Smooth muscle cell (in vitro differentiated cells): ENCODE measurements around the gene VCAN. TPM values are rescaled to one million over a fixed set of nuclear protein-coding genes. Genes with fewer than 3 reads are reported as not detected.
A peak's percentile ranks its signal among the peaks of the same experiment; 100 is the strongest.

Source experiments
- DNase-seq: peaks from one replicate; lab custom pipeline; 2025; ENCODE audit not compliant: unreplicated experiment; lab: John Stamatoyannopoulos, UW
- H2AFZ ChIP-seq: fragments of 200-600 bp; sonication (generic); 2 replicates; pipeline ENCODE4 v1.6.0; 2016; ENCODE audit warnings: antibody characterized with exemption, low read depth, mild to moderate bottlenecking
- H3F3A ChIP-seq: fragments of 200-600 bp; sonication (generic); 2 replicates; pipeline ENCODE4 v1.6.0; 2017; ENCODE audit warnings: antibody characterized with exemption, low read depth
- H3K27ac ChIP-seq: fragments of 200-600 bp; sonication (generic); 2 replicates; pipeline ENCODE4 v1.5.1; 2016; ENCODE audit warnings: low read depth, mild to moderate bottlenecking
- H3K27me3 ChIP-seq: fragments of 200-600 bp; sonication (generic); 2 replicates; pipeline ENCODE4 v1.6.1; 2016; ENCODE audit warnings: low read depth, mild to moderate bottlenecking
- H3K36me3 ChIP-seq: fragments of 200-600 bp; sonication (generic); 2 replicates; pipeline ENCODE4 v1.5.1; 2016; ENCODE audit warnings: low read depth
- H3K4me1 ChIP-seq: fragments of 200-600 bp; sonication (generic); 2 replicates; pipeline ENCODE4 v1.5.1; 2016; ENCODE audit warnings: low read depth
- H3K4me2 ChIP-seq: fragments of 200-600 bp; sonication (generic); 2 replicates; pipeline ENCODE4 v1.6.0; 2016; ENCODE audit warnings: mild to moderate bottlenecking
- H3K4me3 ChIP-seq: fragments of 200-600 bp; sonication (generic); 2 replicates; pipeline ENCODE4 v1.5.1; 2016; ENCODE audit warnings: mild to moderate bottlenecking
- H3K79me2 ChIP-seq: fragments of 200-600 bp; sonication (generic); 2 replicates; pipeline ENCODE4 v1.6.0; 2016; ENCODE audit warnings: low read depth, mild to moderate bottlenecking
- H3K9ac ChIP-seq: fragments of 200-600 bp; sonication (generic); 2 replicates; pipeline ENCODE4 v1.6.0; 2016; ENCODE audit warnings: low read depth
- H3K9me3 ChIP-seq: fragments of 200-600 bp; sonication (generic); replicated peaks from 2 replicates; pipeline ENCODE4 v1.5.1; 2016; ENCODE audit warnings: low read depth
- H4K20me1 ChIP-seq: fragments of 200-600 bp; sonication (generic); 2 replicates; pipeline ENCODE4 v1.6.0; 2016; ENCODE audit warnings: low read depth
- WGBS: methylation state at CpG from one replicate; pipeline ENCODE4 v1.1.7; 2016; ENCODE audit warnings: low lambda C conversion rate; 5-methylcytosine and 5-hydroxymethylcytosine counted together
- polyA plus RNA-seq: library from polyadenylated mRNA; unstranded; fragments of >200 nt; fragmentation: Nextera tagmentation; extraction: Ambion mirVana; gene quantifications from 2 replicates; pipeline ENCODE4 v1.2.1, GENCODE V29; 2016
- total RNA-seq: library from RNA; depleted of rRNA; stranded (reverse); fragments of >200 nt; gene quantifications from 2 replicates; pipeline ENCODE4 v1.2.3, GENCODE V29; 2014
- TF ChIP-seq, protein P1 (sequence below): fragments of 200-600 bp; sonication (generic); IDR thresholded peaks from 2 replicates; pipeline ENCODE4 v1.5.1; 2017; ENCODE audit warnings: borderline replicate concordance, mild to moderate bottlenecking, antibody characterized with exemption; ENCODE audit not compliant: insufficient read depth, poor library complexity, severe bottlenecking

The VCAN gene
- total and polyA plus RNA-seq, 2 experiments from 2014 or later, result 702 to 2,724 TPM

DNA sequence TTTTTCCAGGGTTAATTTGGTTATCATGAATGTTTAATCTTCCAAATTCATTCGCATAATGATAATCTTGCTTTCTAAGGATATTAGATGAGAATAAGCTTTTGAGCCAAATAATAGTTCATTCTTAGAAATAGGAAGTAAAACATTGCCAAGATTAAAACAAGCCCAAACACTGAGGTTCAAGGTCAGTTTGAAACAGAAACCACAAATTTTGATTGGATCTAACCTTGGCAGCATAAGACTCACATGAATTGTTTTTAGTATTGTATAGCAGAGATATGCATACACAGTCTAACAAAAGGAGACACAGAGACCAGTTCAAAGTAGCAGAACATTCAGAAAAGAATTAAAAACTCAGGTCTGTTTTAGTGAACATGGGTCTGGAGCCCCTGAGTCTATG, 43.4 kb upstream of the VCAN start:
- DNase-seq, result no peak
- Histone ChIP-seq H3K9me3 (no peaks in the 10 kb centered on the region), H3K4me2 (no peak overlapping the region), H4K20me1 (no peaks in the 10 kb centered on the region), H3F3A (peaks cover 5% of the 10 kb centered on the region), H3K79me2 (no peaks in the 10 kb centered on the region), H3K9ac (no peak overlapping the region), H3K27ac (no peak overlapping the region), H3K27me3 (no peaks in the 10 kb centered on the region), H3K4me1 (peaks cover 13% of the 10 kb centered on the region), H3K4me3 (no peak overlapping the region), H2AFZ (no peak overlapping the region), H3K36me3 (no peaks in the 10 kb centered on the region)
- WGBS, result 100% methylated on average over 1 of the region's 1 CpG
- TF ChIP-seq, protein P1, sequence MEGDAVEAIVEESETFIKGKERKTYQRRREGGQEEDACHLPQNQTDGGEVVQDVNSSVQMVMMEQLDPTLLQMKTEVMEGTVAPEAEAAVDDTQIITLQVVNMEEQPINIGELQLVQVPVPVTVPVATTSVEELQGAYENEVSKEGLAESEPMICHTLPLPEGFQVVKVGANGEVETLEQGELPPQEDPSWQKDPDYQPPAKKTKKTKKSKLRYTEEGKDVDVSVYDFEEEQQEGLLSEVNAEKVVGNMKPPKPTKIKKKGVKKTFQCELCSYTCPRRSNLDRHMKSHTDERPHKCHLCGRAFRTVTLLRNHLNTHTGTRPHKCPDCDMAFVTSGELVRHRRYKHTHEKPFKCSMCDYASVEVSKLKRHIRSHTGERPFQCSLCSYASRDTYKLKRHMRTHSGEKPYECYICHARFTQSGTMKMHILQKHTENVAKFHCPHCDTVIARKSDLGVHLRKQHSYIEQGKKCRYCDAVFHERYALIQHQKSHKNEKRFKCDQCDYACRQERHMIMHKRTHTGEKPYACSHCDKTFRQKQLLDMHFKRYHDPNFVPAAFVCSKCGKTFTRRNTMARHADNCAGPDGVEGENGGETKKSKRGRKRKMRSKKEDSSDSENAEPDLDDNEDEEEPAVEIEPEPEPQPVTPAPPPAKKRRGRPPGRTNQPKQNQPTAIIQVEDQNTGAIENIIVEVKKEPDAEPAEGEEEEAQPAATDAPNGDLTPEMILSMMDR, result no peak

DNA sequence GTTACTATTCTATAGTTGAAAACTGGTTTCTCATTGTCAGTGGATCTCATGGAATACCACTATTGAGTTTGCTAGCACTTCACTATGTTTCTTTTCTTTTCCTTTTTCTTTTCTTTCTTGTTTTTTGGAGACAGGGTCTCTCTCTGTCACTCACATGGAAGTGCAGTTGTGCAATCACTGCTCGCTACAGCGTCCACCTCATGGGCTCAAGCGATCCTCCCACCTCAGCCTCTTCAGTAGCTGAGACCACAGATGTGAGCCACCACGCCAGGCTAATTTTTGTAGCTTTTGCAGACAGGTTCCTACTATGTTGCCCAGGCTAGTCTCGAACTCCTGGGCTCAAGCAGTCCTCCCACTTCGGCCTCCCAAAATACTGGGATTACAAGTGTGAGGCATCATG, 42.7 kb upstream of the VCAN start:
- H4K20me1 ChIP-seq, result no peaks in the 10 kb centered on the region
- peaks cover 5% of the 10 kb centered on the region for H3F3A ChIP-seq
- no peaks in the 10 kb centered on the region for H3K79me2 ChIP-seq
- 90% methylated on average over 6 of the region's 6 CpGs for WGBS
- no peaks in the 10 kb centered on the region for H3K27me3 ChIP-seq
- no peak overlapping the region for H3K4me3 ChIP-seq
- no peak for DNase-seq
- no peak overlapping the region for H3K9ac ChIP-seq
- H3K4me2 ChIP-seq, result no peak overlapping the region
- H3K4me1 ChIP-seq, result peaks cover 13% of the 10 kb centered on the region
- no peaks in the 10 kb centered on the region for H3K9me3 ChIP-seq
- no peak overlapping the region for H2AFZ ChIP-seq
- no peaks in the 10 kb centered on the region for H3K36me3 ChIP-seq
- TF ChIP-seq, protein P1, result no peak
- H3K27ac ChIP-seq, result no peak overlapping the region

DNA sequence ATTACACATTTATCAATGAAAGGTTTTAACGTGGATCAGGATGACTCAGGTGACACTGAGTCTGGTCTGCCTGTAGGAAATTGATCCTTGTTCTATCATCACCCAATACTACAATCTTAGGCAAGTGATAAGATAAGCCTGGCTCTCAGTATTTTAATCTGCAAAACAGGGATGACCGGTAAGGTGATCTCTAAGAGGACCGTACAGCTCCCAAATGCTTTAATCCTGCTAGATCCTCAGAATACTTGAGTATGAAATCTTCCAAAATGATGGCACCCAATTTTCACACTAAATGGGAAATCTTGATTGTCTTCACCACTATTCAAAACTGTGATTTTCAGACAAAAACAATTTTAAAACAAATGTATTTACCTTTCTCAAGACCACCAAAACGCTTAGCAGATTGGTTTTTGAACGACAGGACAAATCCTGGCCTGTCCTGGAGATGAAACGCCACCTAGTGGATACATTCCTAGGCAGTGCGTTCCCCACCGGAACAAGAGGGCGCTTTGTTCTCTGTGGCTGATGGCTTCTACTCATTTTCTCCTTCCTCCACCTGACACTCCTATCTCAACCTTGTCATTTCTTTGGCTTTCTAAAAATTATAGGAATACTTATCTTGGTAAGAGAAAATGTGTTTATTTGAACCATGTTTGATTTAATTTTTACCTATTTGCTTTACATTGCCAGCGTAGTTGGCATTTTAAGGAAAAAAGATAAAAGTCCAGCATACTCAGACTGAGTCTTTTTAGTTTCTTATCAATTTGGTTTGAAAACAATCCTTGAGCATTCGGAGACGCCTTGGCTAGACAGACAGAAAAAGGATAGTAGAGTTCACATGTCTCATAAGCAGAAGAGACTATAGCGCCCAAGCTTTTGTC, 41.2 kb upstream of the VCAN start:
- Histone ChIP-seq H3K9me3 (no peaks in the 10 kb centered on the region), H4K20me1 (no peaks in the 10 kb centered on the region), H3K4me1 (peaks cover 13% of the 10 kb centered on the region), H3K36me3 (no peaks in the 10 kb centered on the region), H3F3A (peaks cover 5% of the 10 kb centered on the region), H3K4me2 (peak overlapping the region; percentile 54), H3K4me3 (peak overlapping the region; percentile 15), H2AFZ (peak overlapping the region; percentile 82), H3K79me2 (no peaks in the 10 kb centered on the region), H3K27me3 (no peaks in the 10 kb centered on the region), H3K9ac (peak overlapping the region; percentile 22), H3K27ac (peak overlapping the region; percentile 46)
- TF ChIP-seq, protein P1, result peak; percentile 93
- DNase-seq, result no peak
- 30% methylated on average over 13 of the region's 13 CpGs for WGBS
